HepG2 (cell line): ENCODE measurements around the gene ATP8B1.

Source experiments
- CENPT ChIP-seq: sonication (generic); formaldehyde crosslinking; IDR thresholded peaks from 2 replicates; pipeline ENCODE4 v1.8.0; 2022; ENCODE audit warnings: low read depth, mild to moderate bottlenecking, moderate library complexity, missing genetic modification reagents
- CTCF ChIP-seq: sonication (generic); formaldehyde crosslinking; IDR thresholded peaks from 2 replicates; pipeline ENCODE4 v1.5.0; 2020; ENCODE audit warnings: mild to moderate bottlenecking, missing genetic modification reagents, moderate library complexity
- ETV6 ChIP-seq: sonication (generic); formaldehyde crosslinking; conservative IDR thresholded peaks from 2 replicates; pipeline ENCODE4 v1.4.0; 2020; ENCODE audit warnings: missing genetic modification reagents
- FOXK2 ChIP-seq: fragments of 450-650 bp; IDR thresholded peaks from 2 replicates; pipeline ENCODE4 v1.6.1; 2016
- JUND ChIP-seq: sonication (generic); formaldehyde crosslinking; IDR thresholded peaks from 2 replicates; pipeline ENCODE4 v1.8.0; 2022; ENCODE audit warnings: mild to moderate bottlenecking, missing genetic modification reagents
- RAD21 ChIP-seq: fragments of 450-650 bp; formaldehyde crosslinking; IDR thresholded peaks from 2 replicates; pipeline ENCODE4 v1.5.0; 2020; ENCODE audit warnings: mild to moderate bottlenecking
- SMAD9 ChIP-seq: sonication (generic); formaldehyde crosslinking; IDR thresholded peaks from 2 replicates; pipeline ENCODE4 v1.5.1; 2020; ENCODE audit warnings: mild to moderate bottlenecking, missing genetic modification reagents
- SRF ChIP-seq: IDR thresholded peaks from 2 replicates; pipeline ENCODE4 v1.6.1; 2011; ENCODE audit warnings: mild to moderate bottlenecking, low read depth, low read length, moderate library complexity
- STAG1 ChIP-seq: sonication (generic); formaldehyde crosslinking; IDR thresholded peaks from 2 replicates; pipeline ENCODE4 v1.4.0; 2020; ENCODE audit warnings: missing genetic modification reagents
- TFDP1 ChIP-seq: IDR thresholded peaks from 2 replicates; pipeline ENCODE4 v1.6.1; 2016; ENCODE audit warnings: missing compliant biosample characterization, missing genetic modification reagents, borderline replicate concordance
- ZFX ChIP-seq: sonication (generic); formaldehyde crosslinking; IDR thresholded peaks from 2 replicates; pipeline ENCODE4 v1.4.0; 2020; ENCODE audit warnings: mild to moderate bottlenecking, low read depth, missing genetic modification reagents, moderate library complexity
- ZNF30 ChIP-seq: sonication (generic); formaldehyde crosslinking; IDR thresholded peaks from 2 replicates; pipeline ENCODE4 v1.5.0; 2020; ENCODE audit warnings: mild to moderate bottlenecking, missing genetic modification reagents
- TF ChIP-seq, protein P1 (sequence below): IDR thresholded peaks from 2 replicates; pipeline ENCODE4 v1.6.1; 2016

- TF ChIP-seq RAD21 (CRISPR knock-in tag): no peak
- no peak for TF ChIP-seq SMAD9 (CRISPR knock-in tag)
- TF ChIP-seq ZNF30: no peak
- TF ChIP-seq STAG1: no peak
- TF ChIP-seq, protein P1, sequence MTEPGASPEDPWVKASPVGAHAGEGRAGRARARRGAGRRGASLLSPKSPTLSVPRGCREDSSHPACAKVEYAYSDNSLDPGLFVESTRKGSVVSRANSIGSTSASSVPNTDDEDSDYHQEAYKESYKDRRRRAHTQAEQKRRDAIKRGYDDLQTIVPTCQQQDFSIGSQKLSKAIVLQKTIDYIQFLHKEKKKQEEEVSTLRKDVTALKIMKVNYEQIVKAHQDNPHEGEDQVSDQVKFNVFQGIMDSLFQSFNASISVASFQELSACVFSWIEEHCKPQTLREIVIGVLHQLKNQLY (CRISPR knock-in tag): no peak
- TF ChIP-seq CENPT (CRISPR knock-in tag): no peak
- no peak for TF ChIP-seq CTCF
- no peak for TF ChIP-seq TFDP1 (CRISPR knock-in tag)
- no peak; the same call in 1 of the 2 replicates for TF ChIP-seq SRF
- no peak for TF ChIP-seq ZFX (CRISPR knock-in tag)
- TF ChIP-seq JUND (CRISPR knock-in tag): peak; percentile 90
- TF ChIP-seq ETV6 (CRISPR knock-in tag): no peak
- no peak for TF ChIP-seq FOXK2
Measured at GRCh38 chr18:57748770-57749603, 54.1 kb downstream of the ATP8B1 start.
